Measurements from ENCODE around the gene FARS2. TPM values are rescaled to one million over a fixed set of nuclear protein-coding genes. Genes with fewer than 3 reads are reported as not detected.

FARS2 gene
- polyA plus RNA-seq, 1 experiment, result 17.9 TPM

DNA sequence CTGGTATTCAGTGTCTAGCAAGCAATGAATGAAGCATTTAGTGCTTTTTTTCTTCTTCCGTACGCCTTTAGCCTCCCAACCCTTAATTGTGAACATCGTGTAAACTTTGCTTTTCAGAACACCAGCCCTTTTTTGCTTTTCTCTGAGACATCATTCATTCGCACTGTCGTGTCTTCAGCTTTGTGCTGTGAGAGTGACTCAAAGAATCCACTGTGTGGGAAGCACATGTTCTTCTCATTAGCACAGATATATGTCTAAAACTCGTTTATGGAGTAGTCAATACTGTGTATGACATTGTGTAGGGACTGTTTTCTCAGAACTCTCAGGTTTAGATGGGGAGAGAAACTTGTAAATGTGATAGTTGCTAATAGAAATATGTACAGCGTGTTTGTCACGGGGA, 279.1 kb downstream of the FARS2 start:
- H3K27me3 ChIP-seq (ENCODE audit: control insufficient read depth, insufficient read depth, low read length), result no peaks in the 10 kb centered on the region

DNA sequence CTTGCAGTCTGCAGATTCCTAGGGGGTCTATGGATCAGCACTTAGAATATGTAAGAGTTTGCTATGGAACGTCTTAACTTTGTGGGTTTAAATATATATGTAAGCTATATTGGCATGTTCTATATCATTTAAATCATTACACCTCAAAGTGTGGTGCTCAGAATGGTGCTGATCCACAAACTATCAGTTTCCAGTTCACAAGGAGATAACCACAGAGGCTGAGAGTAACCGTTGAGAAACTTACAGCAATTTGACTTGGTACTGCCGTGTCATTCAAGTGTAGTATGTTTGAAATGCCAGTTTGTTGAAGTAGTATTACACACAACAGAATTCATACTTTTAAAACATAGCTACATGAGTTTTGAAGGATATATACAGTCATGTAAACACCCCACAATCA, 279.7 kb downstream of the FARS2 start:
- no peak for DNase-seq (ENCODE audit: low read depth)
- TF ChIP-seq, protein P1, sequence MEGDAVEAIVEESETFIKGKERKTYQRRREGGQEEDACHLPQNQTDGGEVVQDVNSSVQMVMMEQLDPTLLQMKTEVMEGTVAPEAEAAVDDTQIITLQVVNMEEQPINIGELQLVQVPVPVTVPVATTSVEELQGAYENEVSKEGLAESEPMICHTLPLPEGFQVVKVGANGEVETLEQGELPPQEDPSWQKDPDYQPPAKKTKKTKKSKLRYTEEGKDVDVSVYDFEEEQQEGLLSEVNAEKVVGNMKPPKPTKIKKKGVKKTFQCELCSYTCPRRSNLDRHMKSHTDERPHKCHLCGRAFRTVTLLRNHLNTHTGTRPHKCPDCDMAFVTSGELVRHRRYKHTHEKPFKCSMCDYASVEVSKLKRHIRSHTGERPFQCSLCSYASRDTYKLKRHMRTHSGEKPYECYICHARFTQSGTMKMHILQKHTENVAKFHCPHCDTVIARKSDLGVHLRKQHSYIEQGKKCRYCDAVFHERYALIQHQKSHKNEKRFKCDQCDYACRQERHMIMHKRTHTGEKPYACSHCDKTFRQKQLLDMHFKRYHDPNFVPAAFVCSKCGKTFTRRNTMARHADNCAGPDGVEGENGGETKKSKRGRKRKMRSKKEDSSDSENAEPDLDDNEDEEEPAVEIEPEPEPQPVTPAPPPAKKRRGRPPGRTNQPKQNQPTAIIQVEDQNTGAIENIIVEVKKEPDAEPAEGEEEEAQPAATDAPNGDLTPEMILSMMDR (IDR thresholded peaks at IDR 0.05; ENCODE audit: insufficient read depth, low read depth, low read length), result no peak
- no peaks in the 10 kb centered on the region for H3K27me3 ChIP-seq (ENCODE audit: control insufficient read depth, insufficient read depth, low read length)
- no peaks in the 10 kb centered on the region for H3K36me3 ChIP-seq (ENCODE audit: control insufficient read depth, insufficient read depth, low read length)
- POLR2A ChIA-PET, result no interaction called here
- H3K4me3 ChIP-seq (ENCODE audit: low read depth, low read length), result no peak overlapping the region
- CTCF ChIA-PET, result no interaction called here

More for the DNA sequence above, 279.1 kb downstream of the FARS2 start:
- TF ChIP-seq, protein P1 (IDR thresholded peaks at IDR 0.05; ENCODE audit: insufficient read depth, low read depth, low read length), result no peak
- ChIA-PET POLR2A (no interaction called here), CTCF (no interaction called here)
- no peaks in the 10 kb centered on the region for H3K36me3 ChIP-seq (ENCODE audit: control insufficient read depth, insufficient read depth, low read length)
- H3K4me3 ChIP-seq (ENCODE audit: low read depth, low read length), result no peak overlapping the region
- no peak for DNase-seq (ENCODE audit: low read depth)

DNA sequence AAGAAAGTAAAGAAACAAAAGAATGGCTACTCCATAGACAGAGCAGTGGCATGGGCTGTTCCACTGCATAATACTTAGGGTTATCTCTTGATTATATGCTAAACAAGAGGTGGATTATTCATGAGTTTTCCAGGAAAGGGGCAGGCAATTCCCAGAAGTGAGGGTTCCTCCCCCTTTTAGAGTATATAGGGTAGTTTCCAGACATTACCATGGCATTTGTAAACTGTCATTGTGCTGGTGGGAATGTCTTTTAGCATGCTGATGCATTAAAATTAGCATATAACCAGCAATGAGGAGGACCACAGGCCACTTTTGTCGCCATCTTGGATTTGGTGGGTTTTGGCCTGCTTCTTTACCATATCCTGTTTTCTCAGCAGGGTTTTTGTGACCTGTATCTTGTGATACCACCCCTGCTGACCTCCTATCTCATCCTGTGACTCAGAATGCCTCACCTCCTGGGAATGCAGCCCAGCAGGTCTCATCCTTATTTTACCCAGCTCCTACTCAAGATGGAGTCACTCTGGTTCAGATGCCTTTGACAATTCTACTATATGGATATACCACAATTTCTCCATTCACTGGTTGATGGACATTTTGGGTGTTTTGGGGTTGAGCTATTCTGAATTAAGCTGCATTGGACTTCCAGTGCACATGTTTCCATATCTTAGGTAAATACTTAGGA, 280.6 kb downstream of the FARS2 start:
- ChIA-PET POLR2A (no interaction called here), CTCF (no interaction called here)
- no peaks in the 10 kb centered on the region for H3K36me3 ChIP-seq (ENCODE audit: control insufficient read depth, insufficient read depth, low read length)
- DNase-seq (ENCODE audit: low read depth), result no peak
- TF ChIP-seq, protein P1 (IDR thresholded peaks at IDR 0.05; ENCODE audit: insufficient read depth, low read depth, low read length), result no peak
- H3K4me3 ChIP-seq (ENCODE audit: low read depth, low read length), result no peak overlapping the region
- H3K27me3 ChIP-seq (ENCODE audit: control insufficient read depth, insufficient read depth, low read length), result no peaks in the 10 kb centered on the region

DNA sequence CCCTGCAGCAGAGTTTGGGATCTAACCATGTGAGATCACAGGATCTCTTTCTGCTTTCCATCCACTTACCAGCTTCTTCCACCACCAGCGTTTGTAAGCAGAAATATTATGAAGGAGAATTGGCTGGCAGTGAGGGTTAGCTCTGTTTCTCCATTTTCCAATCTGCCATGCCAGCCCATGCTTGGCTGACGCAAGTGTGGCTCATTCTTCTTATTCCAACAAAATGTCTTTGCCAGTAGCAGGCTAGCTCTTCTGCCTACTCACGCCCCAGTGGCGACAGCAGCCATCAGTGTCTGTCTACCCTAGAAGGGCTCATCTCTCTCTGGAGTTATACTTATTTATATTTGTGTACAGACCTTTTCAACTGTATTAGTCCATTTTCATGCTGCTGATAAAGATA, 286.2 kb downstream of the FARS2 start:
- ChIA-PET POLR2A (no interaction called here), CTCF (no interaction called here)
- DNase-seq (ENCODE audit: low read depth), result no peak
- Histone ChIP-seq H3K27me3 (ENCODE audit: control insufficient read depth, insufficient read depth, low read length) (no peaks in the 10 kb centered on the region), H3K4me3 (ENCODE audit: low read depth, low read length) (no peak overlapping the region), H3K36me3 (ENCODE audit: control insufficient read depth, insufficient read depth, low read length) (no peaks in the 10 kb centered on the region)
- TF ChIP-seq, protein P1 (IDR thresholded peaks at IDR 0.05; ENCODE audit: insufficient read depth, low read depth, low read length), result no peak

GRCh38 chr6:5550631-5551030, 289.3 kb downstream of the FARS2 start:
- Histone ChIP-seq H3K27me3 (ENCODE audit: control insufficient read depth, insufficient read depth, low read length) (no peaks in the 10 kb centered on the region), H3K4me3 (ENCODE audit: low read depth, low read length) (no peak overlapping the region), H3K36me3 (ENCODE audit: control insufficient read depth, insufficient read depth, low read length) (no peaks in the 10 kb centered on the region)
- ChIA-PET CTCF (interaction anchor here (0.9 kb wide), 1 partner anchor 79 kb away, joined by 3 read pairs; no protein-coding TSS in a partner anchor), POLR2A (no interaction called here)
- no peak for DNase-seq (ENCODE audit: low read depth)
- TF ChIP-seq, protein P1 (IDR thresholded peaks at IDR 0.05; ENCODE audit: insufficient read depth, low read depth, low read length), result no peak
